Vagina (tissue), 2 donors: ENCODE data around the gene MRPL28. TPM values are rescaled to one million over a fixed set of nuclear protein-coding genes. Genes with fewer than 3 reads are reported as not detected.

Experiments used
- DNase-seq, 2 donors: peaks; one replicate each; pipeline ENCODE4 v3.0.0-alpha.2; 2017; ENCODE audit errors: extremely low spot score in 2 of 2
- H3K27ac ChIP-seq: fragments of 200-600 bp; sonication (generic); one replicate; pipeline ENCODE4 v1.5.1; 2019
- H3K27me3 ChIP-seq: fragments of 200-600 bp; sonication (generic); one replicate; pipeline ENCODE4 v1.5.1; 2019
- H3K36me3 ChIP-seq, 2 donors: fragments of 200-600 bp; sonication (generic); one replicate each; pipeline ENCODE4 v1.5.1; 2017 to 2019
- H3K4me1 ChIP-seq: fragments of 200-600 bp; sonication (generic); one replicate; pipeline ENCODE4 v1.5.1; 2019
- H3K4me3 ChIP-seq, 2 donors: fragments of 200-600 bp; sonication (generic); 1 replicate in 1 of 2; 2 replicates in 1 of 2; pipeline ENCODE4 v1.5.1; 2016 to 2019
- H3K9me3 ChIP-seq: fragments of 200-600 bp; sonication (generic); one replicate; pipeline ENCODE4 v1.5.1; 2019
- POLR2A ChIP-seq, 2 donors: fragments of 450-650 bp; IDR thresholded peaks; one replicate each; pipeline ENCODE4 v1.6.1; 2017; ENCODE audit warnings: antibody characterized with exemption in 2 of 2, mild to moderate bottlenecking in 2 of 2, moderate library complexity in 2 of 2
- POLR2AphosphoS5 ChIP-seq, 2 donors: sonication (generic); formaldehyde crosslinking; IDR thresholded peaks; one replicate each; pipeline ENCODE4 v1.9.0; 2017; ENCODE audit warnings: antibody characterized with exemption in 2 of 2, mild to moderate bottlenecking in 2 of 2, low read depth in 1 of 2; ENCODE audit not compliant: insufficient read depth in 1 of 2
- intact Hi-C: fragments of 100-400 bp; cut with DNase I; formaldehyde crosslinking; loops from one replicate; pipeline ENCODE4 v1.15.1; 2023
- total RNA-seq: library from RNA; depleted of rRNA; stranded (reverse); fragments of >200 nt; gene quantifications from one replicate; pipeline ENCODE4 v1.2.3, GENCODE V29; 2016
- TF ChIP-seq, protein P1 (sequence below), 3 experiments: fragments of 450-650 bp in 2 of 3; fragments of 200-600 bp in 1 of 3; sonication (generic) in 1 of 3; IDR thresholded peaks; one replicate each; pipeline ENCODE4 v1.5.1; 2017 to 2019; ENCODE audit warnings: antibody characterized with exemption in 3 of 3, mild to moderate bottlenecking in 2 of 3, moderate library complexity in 2 of 3

Gene MRPL28
- total RNA-seq, 1 donor from 2014 or later, result 96.5 TPM

DNA sequence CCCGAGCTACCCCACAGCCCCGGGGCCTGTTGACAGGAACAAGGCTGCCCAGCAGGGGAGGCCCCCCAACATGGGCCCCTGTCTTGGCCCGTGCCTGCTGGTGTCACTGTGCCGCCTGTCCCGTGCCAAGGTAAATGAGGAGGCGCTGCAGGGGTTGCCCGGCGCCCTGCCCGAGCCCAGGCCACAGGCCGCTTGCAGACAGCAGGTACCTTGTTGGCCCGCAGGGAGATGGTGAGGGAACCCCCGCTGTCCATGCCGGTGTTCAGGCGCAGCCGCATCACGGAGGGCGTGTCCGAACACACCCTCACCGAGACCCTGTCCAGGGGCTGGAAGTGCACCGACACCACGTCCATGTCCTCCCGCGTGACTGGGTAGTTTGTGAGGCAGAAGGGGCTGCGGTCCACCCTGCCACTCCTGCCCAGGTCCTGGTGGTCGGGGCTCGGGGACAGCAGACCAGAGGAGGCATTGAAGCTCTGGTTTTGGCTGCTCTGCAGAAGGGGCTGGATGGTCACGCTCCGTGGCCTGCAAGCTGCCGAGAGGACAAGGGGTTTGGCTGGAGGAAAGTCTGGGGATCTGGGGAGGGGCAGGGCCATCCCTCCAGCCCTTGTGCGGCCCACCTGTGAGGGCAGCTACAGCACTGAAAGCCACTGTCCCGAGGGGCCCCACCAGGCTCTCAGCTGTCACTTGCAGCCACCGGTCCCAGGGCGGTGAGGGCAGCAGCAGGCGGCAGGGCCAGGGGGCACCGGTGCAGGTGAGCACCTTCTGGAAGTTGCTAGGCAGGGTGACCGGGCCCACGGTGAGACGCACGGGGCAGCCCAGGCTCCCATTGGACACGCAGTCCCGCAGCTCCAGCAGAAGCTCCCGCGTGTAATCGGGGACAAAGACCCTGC is 5.8 kb upstream of the MRPL28 start:
- H3K36me3 ChIP-seq, result peaks cover 0 to 29% of the 10 kb centered on the region in 2 donors
- H3K4me3 ChIP-seq, result no peak overlapping the region
- no peak for DNase-seq
- H3K9me3 ChIP-seq, result no peaks in the 10 kb centered on the region
- H3K27me3 ChIP-seq, result no peaks in the 10 kb centered on the region
- H3K4me1 ChIP-seq, result peaks cover 28% of the 10 kb centered on the region
- intact Hi-C loops, result no loop called here
- H3K27ac ChIP-seq, result no peak overlapping the region
- TF ChIP-seq POLR2A (IDR thresholded peaks at IDR 0.05) (no peak), POLR2AphosphoS5 (IDR thresholded peaks at IDR 0.05; ENCODE audit: insufficient read depth in 1 of 2, low read depth in 1 of 2) (no peak)

DNA sequence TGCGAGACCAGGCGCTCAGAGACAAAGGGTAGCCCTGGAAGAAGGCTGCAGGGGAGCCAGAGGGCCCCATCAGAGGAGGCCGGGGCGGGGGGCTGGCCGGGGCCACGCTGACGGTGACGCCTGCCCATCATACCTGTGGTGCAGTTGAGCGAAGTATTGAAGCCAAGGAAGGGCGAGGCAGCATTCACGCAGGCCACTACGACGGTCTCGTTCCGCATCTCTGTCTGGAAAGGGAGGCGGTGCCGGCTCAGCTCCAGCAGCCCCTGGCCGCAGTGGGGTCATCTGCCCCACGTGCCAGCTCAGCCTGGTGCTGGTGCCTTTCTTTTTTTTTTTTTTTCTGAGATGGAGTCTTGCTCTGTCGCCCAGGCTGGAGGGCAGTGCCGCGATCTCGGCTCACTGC is 4.9 kb upstream of the MRPL28 start:
- Histone ChIP-seq H3K36me3 (peaks cover 0 to 29% of the 10 kb centered on the region in 2 donors), H3K4me3 (no peak overlapping the region), H3K27ac (no peak overlapping the region), H3K4me1 (peaks cover 25% of the 10 kb centered on the region), H3K27me3 (no peaks in the 10 kb centered on the region), H3K9me3 (no peaks in the 10 kb centered on the region)
- no peak for DNase-seq
- intact Hi-C loops, result no loop called here
- TF ChIP-seq, protein P1, sequence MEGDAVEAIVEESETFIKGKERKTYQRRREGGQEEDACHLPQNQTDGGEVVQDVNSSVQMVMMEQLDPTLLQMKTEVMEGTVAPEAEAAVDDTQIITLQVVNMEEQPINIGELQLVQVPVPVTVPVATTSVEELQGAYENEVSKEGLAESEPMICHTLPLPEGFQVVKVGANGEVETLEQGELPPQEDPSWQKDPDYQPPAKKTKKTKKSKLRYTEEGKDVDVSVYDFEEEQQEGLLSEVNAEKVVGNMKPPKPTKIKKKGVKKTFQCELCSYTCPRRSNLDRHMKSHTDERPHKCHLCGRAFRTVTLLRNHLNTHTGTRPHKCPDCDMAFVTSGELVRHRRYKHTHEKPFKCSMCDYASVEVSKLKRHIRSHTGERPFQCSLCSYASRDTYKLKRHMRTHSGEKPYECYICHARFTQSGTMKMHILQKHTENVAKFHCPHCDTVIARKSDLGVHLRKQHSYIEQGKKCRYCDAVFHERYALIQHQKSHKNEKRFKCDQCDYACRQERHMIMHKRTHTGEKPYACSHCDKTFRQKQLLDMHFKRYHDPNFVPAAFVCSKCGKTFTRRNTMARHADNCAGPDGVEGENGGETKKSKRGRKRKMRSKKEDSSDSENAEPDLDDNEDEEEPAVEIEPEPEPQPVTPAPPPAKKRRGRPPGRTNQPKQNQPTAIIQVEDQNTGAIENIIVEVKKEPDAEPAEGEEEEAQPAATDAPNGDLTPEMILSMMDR (IDR thresholded peaks at IDR 0.05), result no peak
- no peak for TF ChIP-seq POLR2A (IDR thresholded peaks at IDR 0.05)
- no peak for TF ChIP-seq POLR2AphosphoS5 (IDR thresholded peaks at IDR 0.05; ENCODE audit: insufficient read depth in 1 of 2, low read depth in 1 of 2)

DNA sequence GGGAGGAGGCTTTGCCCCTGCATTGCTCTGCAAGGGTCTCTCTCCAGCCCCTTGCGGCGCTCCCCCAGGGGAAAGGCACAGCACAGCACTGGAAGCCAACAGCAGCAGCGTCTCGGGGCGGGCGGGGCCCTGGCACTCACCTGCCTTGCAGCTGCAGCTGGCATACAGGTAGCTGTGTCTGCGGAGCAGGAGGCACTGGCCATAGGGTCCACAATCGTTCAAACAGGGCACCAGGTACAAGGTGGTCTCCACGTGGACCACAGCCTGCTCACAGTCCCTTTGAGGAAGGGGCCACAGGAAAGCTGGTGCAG is 4.2 kb upstream of the MRPL28 start:
- H3K27me3 ChIP-seq, result no peaks in the 10 kb centered on the region
- DNase-seq, result no peak
- H3K4me3 ChIP-seq, result no peak overlapping the region
- TF ChIP-seq, protein P1 (IDR thresholded peaks at IDR 0.05), result no peak
- TF ChIP-seq POLR2AphosphoS5 (IDR thresholded peaks at IDR 0.05; ENCODE audit: insufficient read depth in 1 of 2, low read depth in 1 of 2) (no peak), POLR2A (IDR thresholded peaks at IDR 0.05) (no peak)
- H3K9me3 ChIP-seq, result no peaks in the 10 kb centered on the region
- H3K36me3 ChIP-seq, result peaks cover 0 to 29% of the 10 kb centered on the region in 2 donors
- intact Hi-C loops, result no loop called here
- no peak overlapping the region for H3K27ac ChIP-seq
- H3K4me1 ChIP-seq, result peaks cover 26% of the 10 kb centered on the region

DNA sequence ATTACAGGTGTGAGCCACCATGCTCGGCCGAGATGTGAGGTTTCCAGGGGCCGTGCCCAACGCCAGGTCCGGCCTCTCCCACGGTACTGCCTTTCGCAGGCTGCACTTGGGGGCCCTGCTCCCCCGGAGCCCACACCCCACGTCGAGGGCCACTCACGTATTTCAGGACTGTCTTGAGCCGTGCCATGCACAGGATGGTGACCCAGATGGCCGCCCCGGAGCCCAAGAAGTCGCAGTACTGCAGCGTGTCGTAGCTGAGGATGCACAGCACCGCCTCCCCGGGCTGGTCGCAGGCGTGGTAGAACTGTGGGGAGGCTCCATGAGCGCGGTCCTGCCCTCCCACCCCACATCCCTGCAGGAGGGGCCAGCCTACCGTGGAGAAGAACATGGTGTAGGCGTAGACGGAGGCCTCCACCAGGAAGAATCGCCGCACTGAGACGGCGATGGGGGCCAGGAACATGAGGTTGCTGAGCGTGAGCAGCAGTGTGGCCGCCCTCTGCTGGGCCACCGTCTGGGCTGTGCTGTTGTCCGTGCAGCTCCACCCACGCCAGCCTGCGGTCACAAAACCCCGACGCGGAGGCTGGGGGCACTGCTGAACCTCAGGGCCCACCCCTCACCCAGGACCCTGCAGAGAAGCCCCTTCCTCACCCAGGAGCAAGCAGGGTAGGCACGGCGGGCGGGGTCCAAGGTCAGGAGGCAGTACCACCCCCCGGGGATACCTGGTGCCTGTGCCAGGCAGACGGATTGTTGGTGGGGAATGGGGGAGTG is 3.7 kb upstream of the MRPL28 start:
- no peaks in the 10 kb centered on the region for H3K9me3 ChIP-seq
- H3K4me1 ChIP-seq, result peaks cover 24% of the 10 kb centered on the region
- H3K27ac ChIP-seq, result no peak overlapping the region
- H3K36me3 ChIP-seq, result peaks cover 0 to 29% of the 10 kb centered on the region in 2 donors
- no peak for DNase-seq
- no peaks in the 10 kb centered on the region for H3K27me3 ChIP-seq
- intact Hi-C loops, result no loop called here
- TF ChIP-seq POLR2AphosphoS5 (IDR thresholded peaks at IDR 0.05; ENCODE audit: insufficient read depth in 1 of 2, low read depth in 1 of 2), result no peak
- TF ChIP-seq, protein P1 (IDR thresholded peaks at IDR 0.05), result no peak
- TF ChIP-seq POLR2A (IDR thresholded peaks at IDR 0.05), result no peak
- H3K4me3 ChIP-seq, result no peak overlapping the region

DNA sequence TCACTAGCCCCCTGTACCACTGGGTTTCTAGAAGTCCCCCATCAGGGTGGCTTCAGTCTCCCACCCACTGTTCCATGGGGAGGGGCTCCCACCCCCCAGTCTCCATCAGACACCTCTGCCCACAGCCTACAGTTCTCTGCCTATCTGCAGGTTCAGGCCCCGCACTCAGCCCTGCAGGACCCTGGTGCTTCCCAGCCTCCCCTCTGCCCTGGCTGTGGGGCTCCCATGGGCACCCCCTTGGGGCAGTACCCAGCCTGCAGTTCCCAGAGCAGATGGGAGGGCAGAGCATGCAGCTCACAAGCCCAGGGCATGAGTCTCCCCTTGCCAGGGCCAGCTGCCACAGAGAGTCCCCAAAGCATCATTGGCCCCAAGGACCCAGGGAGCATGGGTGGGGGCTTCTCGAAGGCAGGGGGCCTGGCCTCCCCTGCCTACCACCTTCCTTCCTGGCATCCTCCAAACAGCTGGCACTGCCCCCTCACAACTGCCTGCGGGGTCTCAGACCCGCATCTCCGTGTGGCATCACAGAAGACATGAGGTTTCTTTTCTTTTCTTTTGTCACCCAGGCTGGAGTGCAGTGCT is 2.8 kb upstream of the MRPL28 start:
- H3K9me3 ChIP-seq, result no peaks in the 10 kb centered on the region
- no peak overlapping the region for H3K4me3 ChIP-seq
- intact Hi-C loops, result no loop called here
- no peak for DNase-seq
- TF ChIP-seq, protein P1 (IDR thresholded peaks at IDR 0.05), result no peak
- TF ChIP-seq POLR2AphosphoS5 (IDR thresholded peaks at IDR 0.05; ENCODE audit: insufficient read depth in 1 of 2, low read depth in 1 of 2) (no peak), POLR2A (IDR thresholded peaks at IDR 0.05) (no peak)
- no peaks in the 10 kb centered on the region for H3K27me3 ChIP-seq
- H3K4me1 ChIP-seq, result peaks cover 19% of the 10 kb centered on the region
- peaks cover 0 to 34% of the 10 kb centered on the region in 2 donors for H3K36me3 ChIP-seq
- no peak overlapping the region for H3K27ac ChIP-seq
